Retina (tissue), 1 donor: ENCODE data around the gene NRXN3.

Source experiments
- DNase-seq: peaks from one replicate; pipeline ENCODE4 v3.0.0-alpha.2; 2016

NRXN3 gene

GRCh38 chr14:79179985-79180384, 1009.8 kb downstream of the NRXN3 start:
- no peak for DNase-seq

GRCh38 chr14:79180656-79181055, 1010.5 kb downstream of the NRXN3 start:
- no peak for DNase-seq

- DNase-seq: no peak
Measured at GRCh38 chr14:79186523-79186922, 1016.4 kb downstream of the NRXN3 start.

GRCh38 chr14:79193689-79194477, 1023.7 kb downstream of the NRXN3 start:
- no peak for DNase-seq

GRCh38 chr14:79196216-79196615, 1026.0 kb downstream of the NRXN3 start:
- DNase-seq: no peak

GRCh38 chr14:79197516-79197915, 1027.3 kb downstream of the NRXN3 start:
- DNase-seq: no peak

GRCh38 chr14:79199217-79199616, 1029.0 kb downstream of the NRXN3 start:
- DNase-seq: no peak

GRCh38 chr14:79201564-79202207, 1031.5 kb downstream of the NRXN3 start:
- no peak for DNase-seq

GRCh38 chr14:79204591-79204990, 1034.4 kb downstream of the NRXN3 start:
- no peak for DNase-seq

GRCh38 chr14:79209418-79209817, 1039.2 kb downstream of the NRXN3 start:
- no peak for DNase-seq

- DNase-seq: no peak
Measured at GRCh38 chr14:79225815-79226214, 1055.6 kb downstream of the NRXN3 start.

- DNase-seq: no peak
Measured at GRCh38 chr14:79229383-79229909, 1059.3 kb downstream of the NRXN3 start.

GRCh38 chr14:79242666-79243065, 1072.5 kb downstream of the NRXN3 start:
- DNase-seq: no peak

- no peak for DNase-seq
Measured at GRCh38 chr14:79246173-79246572, 1076.0 kb downstream of the NRXN3 start.

- no peak for DNase-seq
Measured at GRCh38 chr14:79248126-79248525, 1078.0 kb downstream of the NRXN3 start.

GRCh38 chr14:79248771-79249170, 1078.6 kb downstream of the NRXN3 start:
- no peak for DNase-seq

GRCh38 chr14:79251278-79251677, 1081.1 kb downstream of the NRXN3 start:
- DNase-seq: no peak

GRCh38 chr14:79253576-79253975, 1083.4 kb downstream of the NRXN3 start:
- DNase-seq: no peak

GRCh38 chr14:79254069-79254775, 1084.0 kb downstream of the NRXN3 start:
- DNase-seq: no peak

- DNase-seq: peak; percentile 28
Measured at GRCh38 chr14:79256380-79256779, 1086.2 kb downstream of the NRXN3 start.

GRCh38 chr14:79260406-79260805, 1090.2 kb downstream of the NRXN3 start:
- DNase-seq: no peak

- DNase-seq: no peak
Measured at GRCh38 chr14:79265366-79265946, 1095.3 kb downstream of the NRXN3 start.

- no peak for DNase-seq
Measured at GRCh38 chr14:79270361-79270760, 1100.2 kb downstream of the NRXN3 start.
